Erythroblast (primary cell): ENCODE data around the gene MEI1.
A peak's percentile ranks its signal among the peaks of the same experiment; 100 is the strongest.

Experiments
- GATA1 ChIP-seq: IDR thresholded peaks from 2 replicates; pipeline ENCODE4 v1.6.1; 2011; ENCODE audit warnings: low read depth, mild to moderate bottlenecking, control low read depth, low read length, moderate library complexity
- POLR2A ChIP-seq: IDR thresholded peaks from 2 replicates; pipeline ENCODE4 v1.6.1; 2011; ENCODE audit warnings: mild to moderate bottlenecking, low read length

GRCh38 chr22:41834005-41834944 lies 135.0 kb downstream of the MEI1 start:
- TF ChIP-seq POLR2A, result peak; percentile 14
- TF ChIP-seq GATA1, result no peak
